Duodenal mucosa (tissue), 2 donors: Measurements from ENCODE around the gene USP28.
A peak's percentile ranks its signal among the peaks of the same experiment; 100 is the strongest.

Source experiments
- H3K27ac ChIP-seq: one replicate; pipeline ENCODE4 v1.7.0; 2013; ENCODE audit warnings: low read depth, low read length
- H3K27me3 ChIP-seq, 2 donors: one replicate each; pipeline ENCODE4 v1.7.0; 2013; ENCODE audit warnings: low read length in 2 of 2, control low read depth in 1 of 2; ENCODE audit not compliant: insufficient read depth in 2 of 2, control insufficient read depth in 1 of 2
- H3K36me3 ChIP-seq, 2 donors: one replicate each; pipeline ENCODE4 v1.7.0; 2013; ENCODE audit warnings: low read length in 2 of 2, control low read depth in 1 of 2; ENCODE audit not compliant: insufficient read depth in 2 of 2, control insufficient read depth in 1 of 2
- H3K4me1 ChIP-seq, 2 donors: one replicate each; pipeline ENCODE4 v1.7.0; 2013; ENCODE audit warnings: low read length in 2 of 2, control low read depth in 1 of 2; ENCODE audit not compliant: insufficient read depth in 2 of 2, control insufficient read depth in 1 of 2
- H3K4me3 ChIP-seq, 2 donors: one replicate each; pipeline ENCODE4 v1.7.0; 2013; ENCODE audit warnings: low read length in 2 of 2, low read depth in 1 of 2
- H3K9ac ChIP-seq, 2 donors: one replicate each; pipeline ENCODE4 v1.7.0; 2013; ENCODE audit warnings: low read length in 2 of 2, low read depth in 1 of 2
- H3K9me3 ChIP-seq, 2 donors: one replicate each; pipeline ENCODE4 v1.7.0; 2013; ENCODE audit warnings: low read length in 2 of 2, control low read depth in 1 of 2; ENCODE audit not compliant: control insufficient read depth in 1 of 2

Gene USP28

GRCh38 chr11:113862435-113862834 is 12.9 kb downstream of the USP28 start:
- Histone ChIP-seq H3K4me1 (peaks cover 3 to 7% of the 10 kb centered on the region in 2 donors), H3K9ac (no peak overlapping the region), H3K36me3 (no peaks in the 10 kb centered on the region), H3K27ac (no peak overlapping the region), H3K27me3 (no peaks in the 10 kb centered on the region), H3K9me3 (no peaks in the 10 kb centered on the region), H3K4me3 (no peak overlapping the region)

- Histone ChIP-seq H3K36me3 (no peaks in the 10 kb centered on the region), H3K27ac (no peak overlapping the region)
Observed at GRCh38 chr11:113859665-113860064, 15.7 kb downstream of the USP28 start.

DNA sequence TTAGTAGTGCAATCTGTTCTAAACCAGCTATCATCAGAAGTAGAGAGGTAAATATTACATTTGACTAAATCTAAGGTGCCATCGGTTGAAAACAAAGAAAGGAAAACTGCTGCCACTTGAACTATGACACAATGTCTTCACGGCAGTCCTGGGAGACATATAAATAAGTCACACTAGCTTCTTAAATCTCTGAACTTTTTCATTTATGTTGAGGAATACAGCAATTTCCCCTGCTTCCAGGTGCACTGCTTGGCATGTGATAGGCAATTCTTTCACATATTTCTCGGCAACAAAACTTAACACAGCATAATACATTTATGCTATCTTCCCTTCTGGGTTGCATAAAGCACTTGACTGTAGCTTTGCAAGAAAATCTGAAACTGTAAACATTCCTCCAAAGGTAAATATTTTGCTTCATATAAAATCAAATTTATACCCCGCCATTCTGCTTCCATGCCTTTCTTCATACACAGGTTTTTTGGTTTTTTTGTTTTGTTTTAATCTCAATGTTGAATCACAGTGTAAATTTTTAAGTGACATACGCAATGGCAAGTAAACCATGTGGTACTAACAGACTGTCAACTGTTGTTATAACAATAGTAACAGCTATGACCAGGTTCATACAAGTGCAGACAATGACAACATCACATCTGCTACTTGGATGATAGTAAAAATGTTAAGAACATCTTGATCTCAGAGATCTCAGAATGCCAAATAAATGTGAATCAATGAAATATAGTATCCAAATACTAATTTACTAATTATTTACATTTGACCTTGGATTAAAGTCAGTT is 18.2 kb downstream of the USP28 start:
- no peak overlapping the region for H3K4me3 ChIP-seq
- no peak overlapping the region for H3K27ac ChIP-seq
- H3K9ac ChIP-seq: no peak overlapping the region
- peaks cover 3 to 7% of the 10 kb centered on the region in 2 donors for H3K4me1 ChIP-seq
- peaks cover 7 to 9% of the 10 kb centered on the region in 2 donors for H3K36me3 ChIP-seq
- H3K27me3 ChIP-seq: no peaks in the 10 kb centered on the region
- H3K9me3 ChIP-seq: no peaks in the 10 kb centered on the region

More at GRCh38 chr11:113859665-113860064, 15.7 kb downstream of the USP28 start:
- no peaks in the 10 kb centered on the region for H3K27me3 ChIP-seq
- no peaks in the 10 kb centered on the region for H3K9me3 ChIP-seq
- no peak overlapping the region for H3K9ac ChIP-seq
- H3K4me3 ChIP-seq: no peak overlapping the region
- H3K4me1 ChIP-seq: peaks cover 3 to 7% of the 10 kb centered on the region in 2 donors

DNA sequence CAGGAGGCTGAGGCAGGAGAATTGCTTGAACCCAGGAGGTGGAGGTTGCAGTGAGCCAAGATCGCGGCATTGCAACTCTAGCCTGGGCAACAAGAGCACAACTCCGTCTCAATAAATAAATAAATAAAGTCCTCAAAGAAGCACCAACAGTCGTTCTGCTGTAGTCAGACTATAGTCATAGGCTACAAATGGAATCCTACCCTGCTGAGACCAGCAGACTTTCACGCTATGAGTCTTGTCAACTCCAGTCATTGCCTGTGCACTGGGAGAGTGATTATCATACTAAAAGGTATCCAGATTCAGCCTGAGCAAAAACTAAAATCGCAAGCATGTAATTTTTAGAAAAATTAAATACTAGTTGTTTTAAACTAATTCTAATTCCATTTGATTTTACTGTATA is 19.6 kb downstream of the USP28 start:
- no peak overlapping the region for H3K9ac ChIP-seq
- H3K36me3 ChIP-seq: peaks cover 8 to 16% of the 10 kb centered on the region in 2 donors
- H3K9me3 ChIP-seq: no peaks in the 10 kb centered on the region
- peaks cover 3 to 7% of the 10 kb centered on the region in 2 donors for H3K4me1 ChIP-seq
- H3K4me3 ChIP-seq: no peak overlapping the region
- H3K27ac ChIP-seq: no peak overlapping the region
- no peaks in the 10 kb centered on the region for H3K27me3 ChIP-seq

DNA sequence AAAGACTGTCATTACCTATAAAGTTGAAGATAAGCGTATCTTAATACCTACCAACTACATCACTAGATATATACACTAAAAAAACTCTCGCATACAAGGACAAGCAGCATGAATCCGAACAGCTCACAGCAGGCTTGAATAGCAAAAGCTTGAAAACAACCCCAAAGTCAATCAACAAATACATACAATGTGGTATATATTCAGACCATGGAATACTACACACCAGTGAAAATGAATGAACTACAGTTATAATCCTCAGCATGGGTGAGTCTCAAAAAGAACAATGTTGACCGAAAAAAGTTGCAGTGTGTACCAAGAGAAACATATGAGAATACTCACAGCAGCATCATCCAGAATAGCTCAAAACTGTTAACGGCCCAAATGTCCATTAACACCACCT is 25.2 kb downstream of the USP28 start:
- no peaks in the 10 kb centered on the region for H3K4me1 ChIP-seq
- H3K9me3 ChIP-seq: no peaks in the 10 kb centered on the region
- H3K27ac ChIP-seq: no peak overlapping the region
- no peak overlapping the region for H3K9ac ChIP-seq
- H3K36me3 ChIP-seq: peaks cover 16 to 34% of the 10 kb centered on the region in 2 donors
- no peaks in the 10 kb centered on the region for H3K27me3 ChIP-seq
- H3K4me3 ChIP-seq: no peak overlapping the region

DNA sequence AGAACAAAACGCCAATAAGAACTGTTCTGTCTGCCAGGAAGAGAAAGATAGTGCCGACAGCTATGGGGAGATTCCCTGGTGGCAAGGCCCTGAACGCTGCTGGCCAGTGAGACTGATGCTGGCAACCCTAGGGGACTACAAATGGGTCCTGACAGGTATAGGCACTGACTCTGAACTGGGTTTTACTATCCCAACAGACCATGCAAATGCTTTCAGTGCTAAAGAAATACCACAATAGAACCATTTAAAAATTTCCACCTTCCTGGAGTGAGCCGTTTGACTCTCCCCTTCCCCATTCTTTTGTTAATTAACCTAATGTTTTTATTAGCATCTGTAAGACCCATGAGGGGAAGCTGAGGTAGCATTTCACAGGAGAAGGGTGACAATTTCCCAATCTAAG is 25.7 kb downstream of the USP28 start:
- Histone ChIP-seq H3K4me1 (no peaks in the 10 kb centered on the region), H3K9ac (no peak overlapping the region), H3K4me3 (no peak overlapping the region), H3K36me3 (peaks cover 16 to 34% of the 10 kb centered on the region in 2 donors), H3K27ac (no peak overlapping the region), H3K9me3 (no peaks in the 10 kb centered on the region), H3K27me3 (no peaks in the 10 kb centered on the region)

GRCh38 chr11:113847580-113847979 is 27.8 kb downstream of the USP28 start:
- H3K27me3 ChIP-seq: no peaks in the 10 kb centered on the region
- no peak overlapping the region for H3K27ac ChIP-seq
- no peak overlapping the region for H3K4me3 ChIP-seq
- no peaks in the 10 kb centered on the region for H3K9me3 ChIP-seq
- peaks cover 13 to 29% of the 10 kb centered on the region in 2 donors for H3K36me3 ChIP-seq
- no peak overlapping the region for H3K9ac ChIP-seq
- no peaks in the 10 kb centered on the region for H3K4me1 ChIP-seq

GRCh38 chr11:113847111-113847510 is 28.3 kb downstream of the USP28 start:
- peaks cover 9 to 25% of the 10 kb centered on the region in 2 donors for H3K36me3 ChIP-seq
- no peak overlapping the region for H3K9ac ChIP-seq
- H3K4me1 ChIP-seq: no peaks in the 10 kb centered on the region
- H3K4me3 ChIP-seq: no peak overlapping the region
- no peak overlapping the region for H3K27ac ChIP-seq
- H3K27me3 ChIP-seq: no peaks in the 10 kb centered on the region
- no peaks in the 10 kb centered on the region for H3K9me3 ChIP-seq

- H3K9me3 ChIP-seq: no peaks in the 10 kb centered on the region
- H3K36me3 ChIP-seq: peaks cover 17 to 27% of the 10 kb centered on the region in 2 donors
- H3K27me3 ChIP-seq: no peaks in the 10 kb centered on the region
- no peak overlapping the region for H3K9ac ChIP-seq
- H3K4me1 ChIP-seq: peaks cover 0 to 12% of the 10 kb centered on the region in 2 donors
- H3K4me3 ChIP-seq: peak overlapping the region in 1 of 2 donors; percentile 13
- H3K27ac ChIP-seq: no peak overlapping the region
Observed at GRCh38 chr11:113841691-113842090, 33.7 kb downstream of the USP28 start.

DNA sequence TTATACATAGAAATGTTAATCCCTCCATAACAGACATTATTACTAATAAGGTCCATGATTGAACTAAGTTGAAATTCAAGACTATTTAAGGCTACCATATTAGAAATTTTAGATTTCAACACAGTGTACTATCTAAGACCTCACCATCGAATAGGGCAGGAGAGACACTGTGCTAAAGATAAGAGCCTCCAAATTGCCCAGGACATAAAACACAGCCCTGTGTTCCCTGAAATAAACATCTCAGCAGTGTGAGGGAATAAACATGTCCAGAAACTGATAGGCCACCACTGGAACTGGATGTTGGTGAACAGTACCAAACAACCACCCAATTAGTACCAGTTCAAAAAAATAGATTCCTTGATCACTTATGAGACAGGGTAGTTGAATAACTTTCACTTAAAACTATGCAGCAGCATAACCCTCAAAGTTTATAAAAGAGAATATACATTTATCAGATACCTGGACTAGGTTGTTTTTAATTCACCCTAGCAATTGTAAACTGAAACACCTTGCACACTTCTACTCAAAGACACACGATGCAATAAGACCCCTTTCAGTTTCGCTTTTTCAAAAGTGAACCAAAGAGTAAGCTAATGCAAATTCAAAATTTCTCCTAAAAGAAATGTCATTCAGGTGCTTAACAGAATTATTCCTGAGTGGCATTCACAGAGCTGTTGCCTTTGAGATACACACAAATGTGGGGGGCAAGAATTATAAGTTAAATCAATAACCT is 34.3 kb downstream of the USP28 start:
- no peak overlapping the region for H3K9ac ChIP-seq
- peak overlapping the region in 1 of 2 donors; percentile 13 for H3K4me3 ChIP-seq
- no peaks in the 10 kb centered on the region for H3K9me3 ChIP-seq
- peaks cover 0 to 12% of the 10 kb centered on the region in 2 donors for H3K4me1 ChIP-seq
- H3K27me3 ChIP-seq: no peaks in the 10 kb centered on the region
- no peak overlapping the region for H3K27ac ChIP-seq
- peaks cover 17 to 27% of the 10 kb centered on the region in 2 donors for H3K36me3 ChIP-seq
